H1 (cell line): ENCODE results near the gene SIPA1L3. TPM values are rescaled to one million over a fixed set of nuclear protein-coding genes. Genes with fewer than 3 reads are reported as not detected.

ENCODE experiments used
- CTCF ChIA-PET: fragments of 300-600 bp; sonication (Branson Sonifier 250); formaldehyde crosslinking; loops from one replicate; lab custom pipeline; 2021; ENCODE audit not compliant: partially characterized antibody; lab: Charles Lee
- POLR2A ChIA-PET: fragments of 300-600 bp; sonication (Branson Sonifier 250); formaldehyde crosslinking; loops from one replicate; lab custom pipeline; 2021; ENCODE audit warnings: inconsistent platforms; ENCODE audit not compliant: partially characterized antibody; lab: Charles Lee
- DNase-seq, 2 experiments: peaks; one replicate each; pipeline versions ENCODE4 v3.0.0 to v3.0.0-alpha.2; 2010 to 2022; ENCODE audit warnings: low spot score in 2 of 2, low read depth in 1 of 2, mixed read lengths in 1 of 2
- FAIRE-seq: peaks from 2 replicates; lab custom pipeline; 2011; peaks lifted over from hg19 to GRCh38; lab: Jason Lieb, UNC
- H2AFZ ChIP-seq: 2 replicates; pipeline ENCODE4 v1.8.1; 2012; ENCODE audit warnings: low read length, inconsistent platforms
- H2AK5ac ChIP-seq: 2 replicates; pipeline ENCODE4 v1.6.1; 2013; ENCODE audit warnings: low read depth, low read length
- H2BK120ac ChIP-seq: replicated peaks from 2 replicates; pipeline ENCODE3; 2013; ENCODE audit warnings: low read depth, low read length, inconsistent platforms
- H2BK12ac ChIP-seq: 2 replicates; pipeline ENCODE4 v1.6.1; 2013; ENCODE audit warnings: low read depth, low read length
- H2BK15ac ChIP-seq: 2 replicates; pipeline ENCODE4 v1.6.1; 2013; ENCODE audit warnings: low read length
- H2BK20ac ChIP-seq: 2 replicates; pipeline ENCODE4 v1.6.1; 2013; ENCODE audit warnings: low read length
- H2BK5ac ChIP-seq: 2 replicates; pipeline ENCODE4 v1.6.1; 2013; ENCODE audit warnings: low read depth, low read length
- H3K14ac ChIP-seq: 2 replicates; pipeline ENCODE4 v1.6.1; 2013; ENCODE audit warnings: inconsistent platforms; ENCODE audit not compliant: insufficient read length
- H3K18ac ChIP-seq: 2 replicates; pipeline ENCODE4 v1.6.1; 2013; ENCODE audit warnings: low read length; ENCODE audit errors: extremely low read depth
- H3K23ac ChIP-seq: 2 replicates; pipeline ENCODE4 v1.6.1; 2013; ENCODE audit warnings: inconsistent platforms; ENCODE audit not compliant: insufficient read length
- H3K23me2 ChIP-seq: 2 replicates; pipeline ENCODE4 v1.6.1; 2013; ENCODE audit warnings: low read depth, low read length
- H3K27ac ChIP-seq: 2 replicates; pipeline ENCODE4 v1.6.1; 2011; ENCODE audit warnings: low read depth, low read length, inconsistent platforms
- H3K27me3 ChIP-seq, 4 experiments: replicated peaks in 1 of 4; 1 replicate in 1 of 4; 2 replicates in 3 of 4; pipeline versions ENCODE4 v1.6.1 to v1.8.1; 2011 to 2013; ENCODE audit warnings: low read length in 3 of 4, mild to moderate bottlenecking in 3 of 4, inconsistent platforms in 2 of 4, mixed read lengths in 2 of 4, moderate library complexity in 1 of 4; ENCODE audit not compliant: control insufficient read depth in 3 of 4, insufficient read depth in 3 of 4; ENCODE audit errors: extremely low read depth in 1 of 4
- H3K36me3 ChIP-seq, 4 experiments: 2 replicates each; pipeline versions ENCODE4 v1.6.1 to v1.8.1; 2011 to 2013; ENCODE audit warnings: mild to moderate bottlenecking in 4 of 4, low read length in 3 of 4, moderate library complexity in 2 of 4, control low read depth in 1 of 4, inconsistent platforms in 1 of 4; ENCODE audit not compliant: insufficient read depth in 4 of 4, control insufficient read depth in 2 of 4
- H3K4ac ChIP-seq: replicated peaks from 2 replicates; pipeline ENCODE3; 2013; ENCODE audit warnings: low read length, low read depth, mixed read lengths, inconsistent platforms; ENCODE audit not compliant: insufficient read length
- H3K4me1 ChIP-seq, 4 experiments: replicated peaks in 1 of 4; 1 replicate in 1 of 4; 2 replicates in 3 of 4; pipeline versions ENCODE4 v1.6.1 to v1.8.1; 2011 to 2013; ENCODE audit warnings: low read length in 3 of 4, inconsistent platforms in 2 of 4, mixed read lengths in 1 of 4; ENCODE audit not compliant: insufficient read depth in 4 of 4, control insufficient read depth in 3 of 4
- H3K4me2 ChIP-seq, 2 experiments: 2 replicates each; pipeline versions ENCODE4 v1.6.1 to v1.8.1; 2011 to 2013; ENCODE audit warnings: low read depth in 2 of 2, low read length in 2 of 2, control low read depth in 1 of 2, inconsistent platforms in 1 of 2, mild to moderate bottlenecking in 1 of 2; ENCODE audit not compliant: insufficient read depth in 1 of 2
- H3K4me3 ChIP-seq, 4 experiments: fragments of 200-600, 300-600 bp in 1 of 4; sonication (generic), shearing (Covaris generic), sonication (Bioruptor Twin) in 1 of 4; 2 replicates each; pipeline versions ENCODE4 v1.5.1 to v1.8.1; 2011 to 2016; ENCODE audit warnings: low read length in 4 of 4, low read depth in 3 of 4, control low read depth in 2 of 4, inconsistent platforms in 2 of 4, mild to moderate bottlenecking in 2 of 4, mixed read lengths in 1 of 4, moderate library complexity in 1 of 4; ENCODE audit not compliant: insufficient read depth in 2 of 4; ENCODE audit errors: extremely low read depth in 1 of 4
- H3K56ac ChIP-seq: replicated peaks from 2 replicates; pipeline ENCODE3; 2013; ENCODE audit warnings: low read depth, mild to moderate bottlenecking, mixed read lengths, low read length, inconsistent platforms; ENCODE audit not compliant: insufficient read length
- H3K79me1 ChIP-seq: 2 replicates; pipeline ENCODE4 v1.6.1; 2013; ENCODE audit warnings: low read depth, low read length, control low read depth
- H3K79me2 ChIP-seq, 2 experiments: 2 replicates each; pipeline versions ENCODE4 v1.6.1 to v1.8.1; 2012 to 2013; ENCODE audit warnings: low read length in 2 of 2, mild to moderate bottlenecking in 2 of 2, inconsistent platforms in 1 of 2; ENCODE audit not compliant: insufficient read depth in 2 of 2, control insufficient read depth in 1 of 2
- H3K9ac ChIP-seq, 4 experiments: replicated peaks in 1 of 4; 1 replicate in 1 of 4; 2 replicates in 3 of 4; pipeline versions ENCODE4 v1.6.1 to v1.8.1; 2011 to 2013; ENCODE audit warnings: low read depth in 3 of 4, low read length in 3 of 4, control low read depth in 2 of 4, mild to moderate bottlenecking in 2 of 4, moderate library complexity in 2 of 4, inconsistent platforms in 1 of 4; ENCODE audit errors: extremely low read depth in 1 of 4
- H3K9me3 ChIP-seq, 2 experiments: 2 replicates each; pipeline versions ENCODE4 v1.6.1 to v1.8.1; 2012 to 2013; ENCODE audit warnings: mild to moderate bottlenecking in 2 of 2, moderate library complexity in 2 of 2, control low read depth in 1 of 2, inconsistent platforms in 1 of 2, low read depth in 1 of 2, low read length in 1 of 2, mixed read lengths in 1 of 2; ENCODE audit not compliant: insufficient read depth in 2 of 2
- H4K20me1 ChIP-seq, 2 experiments: replicated peaks in 1 of 2; 2 replicates each; pipeline versions ENCODE3 to v1.8.1; 2011 to 2013; ENCODE audit warnings: inconsistent platforms in 2 of 2, low read length in 2 of 2, mild to moderate bottlenecking in 1 of 2; ENCODE audit not compliant: insufficient read depth in 2 of 2, control insufficient read depth in 1 of 2
- H4K5ac ChIP-seq: 2 replicates; pipeline ENCODE4 v1.6.1; 2013; ENCODE audit warnings: low read length, low read depth, mixed read lengths, inconsistent platforms; ENCODE audit not compliant: insufficient read length
- H4K8ac ChIP-seq: 2 replicates; pipeline ENCODE4 v1.8.0; 2013; ENCODE audit warnings: mild to moderate bottlenecking, moderate library complexity, low read length, inconsistent platforms; ENCODE audit not compliant: insufficient read depth; ENCODE audit errors: extremely low read depth
- H4K91ac ChIP-seq: replicated peaks from 2 replicates; pipeline ENCODE3; 2013; ENCODE audit warnings: low read length, mixed read lengths, inconsistent platforms; ENCODE audit not compliant: insufficient read length
- PHF8 ChIP-seq: fragments of 200-600 bp; sonication (generic); conservative IDR thresholded peaks from 2 replicates; pipeline ENCODE4 v1.7.1; 2012; ENCODE audit warnings: low read depth, mild to moderate bottlenecking, inconsistent platforms, low read length, moderate library complexity
- SIRT6 ChIP-seq: IDR thresholded peaks from one replicate; pipeline ENCODE4 v1.7.1; 2012; ENCODE audit warnings: low read length, inconsistent platforms
- WGBS, 2 experiments: shearing (Covaris generic) in 1 of 2; methylation state at CpG; one replicate each; pipeline versions ENCODE4 v1.1.6 to v1.1.7; 2013 to 2015; ENCODE audit warnings: low lambda C conversion rate in 2 of 2, mixed read lengths in 2 of 2, inconsistent platforms in 1 of 2, low coverage in 1 of 2, missing lambda C conversion rate in 1 of 2; ENCODE audit not compliant: insufficient replicate concordance in 2 of 2, insufficient coverage in 1 of 2, insufficient read length in 1 of 2; ENCODE audit errors: extremely low coverage in 1 of 2, missing lambda C conversion rate in 1 of 2; 5-methylcytosine and 5-hydroxymethylcytosine counted together
- long read RNA-seq, 2 experiments: library from RNA in 1 of 2; library from capped mRNA in 1 of 2; stranded (forward); transcript quantifications; one replicate each; pipeline ENCODE4 v2.0.0, GENCODE V29; 2021; ENCODE audit warnings: inconsistent platforms in 1 of 2
- polyA minus RNA-seq, 3 experiments: library from RNA; depleted of rRNA, polyadenylated mRNA; stranded (reverse); fragments of >200 nt; gene quantifications; 1 replicate in 2 of 3; 2 replicates in 1 of 3; pipeline ENCODE4 v1.2.3, GENCODE V29; 2011
- polyA plus RNA-seq, 7 experiments: library from polyadenylated mRNA; depleted of rRNA in 3 of 7; stranded (reverse) in 5 of 7; unstranded in 2 of 7; fragments of >200 nt in 5 of 7; fragments of 200-250 nt in 2 of 7; gene quantifications; 1 replicate in 5 of 7; 2 replicates in 1 of 7; 4 replicates in 1 of 7; pipeline versions ENCODE4 v1.2.1 to v1.2.3, GENCODE V29; 2011 to 2013; ENCODE audit warnings: missing spikeins in 2 of 7, mixed read lengths in 2 of 7
- total RNA-seq: library from RNA; stranded (reverse); fragmentation: NEBNext Ultra II Directional; extraction: Animal tissue kit (Norgen Biotek cat#: 25700); gene quantifications from 2 replicates; pipeline ENCODE4 v1.2.1, GENCODE V29; 2021

Gene SIPA1L3, protein sequence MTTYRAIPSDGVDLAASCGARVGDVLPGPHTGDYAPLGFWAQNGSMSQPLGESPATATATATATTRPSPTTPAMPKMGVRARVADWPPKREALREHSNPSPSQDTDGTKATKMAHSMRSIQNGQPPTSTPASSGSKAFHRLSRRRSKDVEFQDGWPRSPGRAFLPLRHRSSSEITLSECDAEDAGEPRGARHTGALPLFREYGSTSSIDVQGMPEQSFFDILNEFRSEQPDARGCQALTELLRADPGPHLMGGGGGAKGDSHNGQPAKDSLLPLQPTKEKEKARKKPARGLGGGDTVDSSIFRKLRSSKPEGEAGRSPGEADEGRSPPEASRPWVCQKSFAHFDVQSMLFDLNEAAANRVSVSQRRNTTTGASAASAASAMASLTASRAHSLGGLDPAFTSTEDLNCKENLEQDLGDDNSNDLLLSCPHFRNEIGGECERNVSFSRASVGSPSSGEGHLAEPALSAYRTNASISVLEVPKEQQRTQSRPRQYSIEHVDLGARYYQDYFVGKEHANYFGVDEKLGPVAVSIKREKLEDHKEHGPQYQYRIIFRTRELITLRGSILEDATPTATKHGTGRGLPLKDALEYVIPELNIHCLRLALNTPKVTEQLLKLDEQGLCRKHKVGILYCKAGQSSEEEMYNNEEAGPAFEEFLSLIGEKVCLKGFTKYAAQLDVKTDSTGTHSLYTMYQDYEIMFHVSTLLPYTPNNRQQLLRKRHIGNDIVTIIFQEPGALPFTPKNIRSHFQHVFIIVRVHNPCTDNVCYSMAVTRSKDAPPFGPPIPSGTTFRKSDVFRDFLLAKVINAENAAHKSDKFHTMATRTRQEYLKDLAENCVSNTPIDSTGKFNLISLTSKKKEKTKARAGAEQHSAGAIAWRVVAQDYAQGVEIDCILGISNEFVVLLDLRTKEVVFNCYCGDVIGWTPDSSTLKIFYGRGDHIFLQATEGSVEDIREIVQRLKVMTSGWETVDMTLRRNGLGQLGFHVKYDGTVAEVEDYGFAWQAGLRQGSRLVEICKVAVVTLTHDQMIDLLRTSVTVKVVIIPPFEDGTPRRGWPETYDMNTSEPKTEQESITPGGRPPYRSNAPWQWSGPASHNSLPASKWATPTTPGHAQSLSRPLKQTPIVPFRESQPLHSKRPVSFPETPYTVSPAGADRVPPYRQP (N-terminal part only)
- total RNA-seq (43.0 and 54.9 TPM in 2 replicates), polyA plus RNA-seq (2011; rRNA removed) (15.0 and 20.7 TPM in 2 replicates), polyA minus RNA-seq (2011; rRNA and poly(A)+ RNA removed) (29.1 and 30.5 TPM in 2 replicates)
- polyA plus RNA-seq (2011; cell fraction: cytosol; rRNA removed): 6.4 TPM
- 18.8 TPM for polyA plus RNA-seq (2011; cell fraction: nucleus; rRNA removed)
- polyA plus RNA-seq (2012, experiment 1 of 2): 20.8 to 28.2 TPM (median 23.1 TPM) in 4 replicates
- polyA plus RNA-seq (2012, experiment 2 of 2): 11.1 TPM
- 13.0 TPM for polyA plus RNA-seq (2013, experiment 1 of 2)
- 12.9 TPM for polyA plus RNA-seq (2013, experiment 2 of 2)
- polyA minus RNA-seq (2011; cell fraction: cytosol; rRNA and poly(A)+ RNA removed): 25.5 TPM
- 35.5 TPM for polyA minus RNA-seq (2011; cell fraction: nucleus; rRNA and poly(A)+ RNA removed)
- long read RNA-seq, experiment 1, partial matches to known transcripts: 1 of 8 reads
- long read RNA-seq, experiment 1, other reads (novel, unspliced or antisense): 7 of 8 reads
- long read RNA-seq, experiment 2, partial matches to known transcripts: 0 of 1 reads
- long read RNA-seq, experiment 2, other reads (novel, unspliced or antisense): 1 of 1 reads

DNA sequence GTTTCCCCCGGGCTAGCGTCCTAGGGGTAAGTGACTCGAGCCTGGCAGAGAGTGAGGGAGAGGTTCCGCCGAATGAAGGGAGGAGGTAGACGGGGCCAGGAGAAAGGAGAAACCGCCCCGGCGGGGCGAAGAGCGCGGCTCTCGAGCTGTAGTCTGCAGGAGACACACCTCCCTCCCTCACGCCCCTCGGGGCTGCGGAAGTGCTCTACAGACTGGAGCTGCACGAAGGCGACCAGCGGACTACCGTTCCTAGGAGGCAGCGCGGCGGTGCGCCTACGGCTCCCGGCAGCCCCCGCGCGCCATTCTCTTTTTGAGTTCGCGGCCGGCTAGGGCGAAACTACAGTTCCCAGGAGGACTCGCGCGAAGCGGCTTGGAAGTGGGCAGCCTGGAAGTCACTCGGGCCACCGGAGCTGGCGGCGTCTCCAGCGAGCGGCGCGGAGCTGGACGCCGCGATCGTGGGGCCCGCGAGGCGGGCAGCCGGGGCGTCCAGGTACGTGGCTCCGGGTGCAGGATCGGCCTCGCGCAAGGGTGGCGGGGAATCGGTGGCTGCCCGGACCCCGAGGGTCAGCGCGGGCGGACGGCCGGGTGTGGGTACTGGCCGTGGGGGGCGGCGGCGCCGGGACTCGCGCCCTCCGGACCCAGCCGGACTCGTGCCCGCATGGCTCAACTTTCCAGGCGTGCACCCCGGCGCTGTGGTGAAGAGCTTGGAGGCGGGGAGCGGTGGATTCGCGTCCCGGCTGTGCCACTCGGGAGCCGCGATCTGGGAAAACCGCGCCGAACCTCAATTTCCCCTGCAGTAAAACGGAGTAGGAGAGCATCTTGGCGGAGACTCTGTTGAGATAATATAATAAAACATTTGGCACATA, at the start of gene SIPA1L3:
SIPA1L3 (plus strand) TSS at position 340 of the 866 bp plus-strand sequence. CDS start 174,358 bp downstream, outside the sequence.
- Histone ChIP-seq H3K9ac (peak within 1 kb of the TSS; percentile 57 to 76 (median 76)), H2BK20ac (no peak within 1 kb of the TSS; the same call in 1 of the 2 replicates), H2BK15ac (peak within 1 kb of the TSS; percentile 92; the same call in 1 of the 2 replicates), H4K20me1 (peaks cover 3 to 11% of the 10 kb centered on the region in 2 experiments), H3K27ac (peak within 1 kb of the TSS; percentile 93), H3K23me2 (peaks cover 6% of the 10 kb centered on the region; the same call in 1 of the 2 replicates), H3K23ac (no peak within 1 kb of the TSS), H4K5ac (peak within 1 kb of the TSS; percentile 92), H2BK12ac (peak within 1 kb of the TSS; percentile 3), H3K4ac (peak within 1 kb of the TSS; percentile 99), H3K18ac (peak within 1 kb of the TSS; percentile 64), H3K9me3 (no peaks in the 10 kb centered on the region), H4K8ac (peak within 1 kb of the TSS; percentile 94), H3K4me3 (peak within 1 kb of the TSS; percentile 72 to 92 (median 84)), H3K79me2 (peaks cover 0 to 45% of the 10 kb centered on the region in 2 experiments; a peak in 3 of 4 replicates), H3K36me3 (no peaks in the 10 kb centered on the region), H3K4me2 (peak within 1 kb of the TSS; percentile 82 to 85), H2BK5ac (peak within 1 kb of the TSS; percentile 91), H2BK120ac (no peak within 1 kb of the TSS), H3K27me3 (no peaks in the 10 kb centered on the region), H2AK5ac (no peak within 1 kb of the TSS; the same call in 1 of the 2 replicates), H3K4me1 (peaks cover 0 to 21% (median 9%) of the 10 kb centered on the region in 4 experiments; a peak in 6 of 7 replicates), H3K56ac (peak within 1 kb of the TSS; percentile 99), H4K91ac (peak within 1 kb of the TSS; percentile 34), H3K79me1 (no peaks in the 10 kb centered on the region; the same call in 1 of the 2 replicates), H3K14ac (no peak within 1 kb of the TSS), H2AFZ (peak within 1 kb of the TSS; percentile 52; the same call in 1 of the 2 replicates)
- FAIRE-seq (no peak), DNase-seq (peak; percentile 91 to 96)
- CTCF ChIA-PET: interaction anchor here (0.7 to 13.7 kb wide), 11 partner anchors 12 to 235 kb away, joined by 3 to 259 read pairs (median 6); no protein-coding TSS in a partner anchor
- POLR2A ChIA-PET: interaction anchor here (0.6 to 5.2 kb wide), 37 partner anchors 9 to 1779 kb away, joined by 3 to 50 read pairs (median 5); partner anchors contain the start of gene ZNF793
- WGBS, 2 experiments: 2% methylated on average over 81 of the region's 95 CpGs; no CpG with 5 or more reads in 1 of the 2 experiments
- TF ChIP-seq SIRT6 (no peak), PHF8 (peak; percentile 55)
